ENCODE measurements around the gene PHYKPL.
A peak's percentile ranks its signal among the peaks of the same experiment; 100 is the strongest.
"Not testable (repeated sequence)": the region's sequence is repeated elsewhere in the genome, so short reads cannot be mapped to it uniquely, and the experiment has no call there.

PHYKPL gene

GRCh38 chr5:178205749-178206047 lies 26.9 kb downstream of the PHYKPL start:
- no peak for DNase-seq

DNA sequence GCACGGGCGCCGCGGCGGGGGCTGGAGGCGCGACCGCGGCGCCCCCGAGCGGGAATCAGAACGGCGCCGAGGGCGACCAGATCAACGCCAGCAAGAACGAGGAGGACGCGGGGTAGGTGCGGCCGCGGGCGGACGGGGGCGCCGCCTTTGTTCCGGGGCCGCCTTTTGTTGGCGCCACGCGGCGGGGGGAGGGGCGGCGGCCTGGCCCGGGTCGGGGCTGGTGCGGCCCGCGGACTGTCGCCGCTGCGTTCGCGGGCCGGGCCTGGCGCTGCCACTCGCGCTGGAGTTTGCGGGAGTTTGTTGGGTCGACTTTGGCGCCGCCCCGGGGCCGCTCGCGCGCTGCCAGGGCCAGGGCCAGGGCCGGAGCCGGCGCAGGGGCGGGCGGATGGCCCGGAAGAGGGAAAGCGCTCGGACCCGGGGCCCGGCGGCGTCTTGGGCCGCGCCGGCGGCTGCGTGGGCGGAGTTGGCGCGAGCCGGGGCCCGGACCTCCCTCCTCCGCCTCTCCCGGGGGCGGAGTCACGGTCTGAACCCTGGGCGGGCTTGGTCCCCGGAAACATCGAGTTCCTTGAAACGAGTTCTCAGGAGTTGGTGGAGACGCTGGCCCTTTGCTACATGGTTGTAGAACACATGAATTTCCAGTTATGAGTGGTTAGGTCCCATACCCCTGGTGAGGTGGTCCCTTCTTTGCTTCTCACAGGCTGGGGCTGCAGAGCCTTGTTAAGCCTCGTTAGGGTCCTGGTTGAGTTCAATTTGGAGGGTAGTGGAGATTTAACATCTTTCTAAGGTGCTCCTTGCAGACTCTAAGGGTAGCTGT lies 27.5 kb downstream of the PHYKPL start:
- DNase-seq = peak; percentile 85 to 94 (median 90)

DNA sequence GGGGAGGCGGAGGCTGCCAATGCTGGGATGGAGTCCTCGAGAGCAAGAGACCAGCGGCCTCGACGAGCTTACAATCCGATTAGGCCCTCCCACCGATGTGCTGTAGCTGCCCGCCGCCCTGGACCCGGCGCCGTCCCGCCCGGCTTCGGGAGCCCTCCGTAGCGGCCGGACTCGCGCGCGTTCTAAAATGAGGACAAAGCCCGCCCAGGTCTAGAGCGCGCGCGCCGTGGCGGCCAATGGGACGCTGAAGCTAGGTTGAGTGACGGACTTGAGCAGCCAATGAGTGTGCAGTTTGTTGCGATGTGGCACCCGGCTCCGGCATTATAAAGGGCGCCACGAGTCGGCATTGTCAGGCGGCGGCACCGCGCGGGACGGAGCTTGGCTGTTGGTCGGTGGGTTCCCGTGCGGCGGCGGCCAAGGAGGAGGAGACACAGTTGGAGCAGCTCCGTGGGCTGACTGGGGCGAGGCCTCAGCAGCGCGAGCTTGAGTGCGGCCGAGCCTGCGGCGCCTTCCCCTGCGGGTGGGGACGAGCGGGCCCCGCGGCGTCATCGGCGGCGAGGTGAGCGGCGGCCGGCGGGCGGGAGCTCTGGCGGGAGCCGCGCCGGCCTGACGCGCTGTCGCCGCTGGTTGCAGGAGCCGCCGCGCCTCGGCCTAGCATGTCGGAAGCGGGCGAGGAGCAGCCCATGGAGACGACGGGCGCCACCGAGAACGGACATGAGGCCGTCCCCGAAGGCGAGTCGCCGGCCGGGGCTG lies 28.2 kb downstream of the PHYKPL start, which contains the start of gene HNRNPAB:
HNRNPAB (plus strand) TSS at position 352 of the 753 bp plus-strand sequence; CDS start at position 657, 305 bp downstream.
- peak; percentile 97 to 99 (median 97) for DNase-seq

GRCh38 chr5:178203670-178204181 lies 28.9 kb downstream of the PHYKPL start:
- DNase-seq = no peak

DNA sequence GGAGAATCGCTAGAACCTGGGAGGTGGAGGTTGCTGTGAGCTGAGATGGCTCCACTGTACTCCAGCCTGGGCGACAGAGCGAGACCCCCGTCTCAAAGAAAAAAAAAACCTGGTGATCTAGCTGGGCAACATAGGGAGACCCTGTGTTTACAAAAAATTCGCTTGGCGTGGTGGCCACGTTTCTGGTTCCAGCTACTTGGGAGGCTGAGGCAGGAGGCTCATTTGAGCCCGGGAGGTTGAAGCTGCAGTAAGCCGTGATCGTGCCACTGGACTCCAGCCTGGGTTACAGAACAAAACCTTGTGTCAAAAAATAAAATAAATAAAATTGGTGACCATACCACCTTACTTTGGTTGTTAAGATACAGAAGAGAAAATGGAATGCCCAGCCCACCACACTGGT lies 30.1 kb downstream of the PHYKPL start:
- DNase-seq = no peak

DNA sequence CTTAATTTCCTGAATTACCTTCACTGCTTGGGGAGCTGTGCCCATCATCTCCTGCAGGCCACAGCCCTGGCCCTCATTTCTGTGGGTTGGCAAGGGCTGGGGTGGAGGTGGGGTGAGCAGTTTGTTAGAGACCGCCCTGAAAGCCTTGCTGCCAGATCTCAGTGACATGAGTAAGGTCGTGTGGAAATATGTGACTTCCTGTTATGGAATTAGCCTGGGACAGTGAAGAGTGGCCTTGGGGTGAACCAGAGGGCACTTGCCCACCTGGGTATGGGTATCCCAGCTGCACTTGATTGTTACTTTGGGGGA lies 30.7 kb downstream of the PHYKPL start:
- DNase-seq = peak; percentile 44 to 63 (median 58)

- DNase-seq = no peak
These were observed 31.2 kb downstream of the PHYKPL start for GRCh38 chr5:178201221-178201926.

DNA sequence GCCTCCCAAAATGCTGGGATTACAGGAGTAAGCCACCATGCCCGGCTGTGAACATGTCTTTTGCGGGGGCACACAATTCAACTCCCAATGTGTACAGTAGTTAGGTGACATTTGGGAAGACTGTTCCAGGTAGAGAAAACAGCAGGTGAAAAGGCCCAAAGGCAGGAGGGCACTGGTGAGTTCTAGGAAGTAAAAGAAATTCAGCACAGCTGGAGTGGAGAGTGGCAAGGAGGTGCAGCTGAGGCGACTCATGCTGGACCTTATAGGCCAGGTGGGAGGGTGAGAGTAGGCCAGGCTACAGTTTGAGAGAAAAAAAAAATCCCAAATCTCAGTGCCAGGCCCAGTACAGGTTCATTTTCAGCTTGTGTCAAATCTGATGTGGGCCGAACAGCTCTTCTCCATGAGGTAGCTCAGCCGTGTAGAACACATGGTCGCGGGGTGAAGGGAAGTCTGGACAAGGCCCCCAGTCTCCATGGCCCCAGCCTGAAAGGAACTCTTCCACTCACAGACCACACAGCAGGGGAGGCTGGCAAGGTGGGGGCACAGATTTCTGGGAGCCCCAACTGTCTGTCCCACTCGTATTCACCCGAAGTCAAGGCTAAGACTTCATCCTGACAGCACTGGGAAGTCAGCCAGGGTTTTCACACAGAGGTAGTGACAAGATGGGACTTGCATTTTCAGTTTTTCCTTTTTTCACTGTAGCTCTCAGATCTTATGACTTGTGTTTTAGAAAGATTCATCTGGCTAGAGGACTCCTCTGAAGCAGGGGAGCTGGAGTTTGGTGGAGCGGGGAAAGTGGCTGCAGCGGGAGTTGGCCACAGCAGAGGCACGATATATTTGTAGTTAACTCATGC lies 32.8 kb downstream of the PHYKPL start:
- no peak for DNase-seq

- DNase-seq = peak in 1 of 3 donors; percentile 18
These were observed 33.9 kb downstream of the PHYKPL start for GRCh38 chr5:178198706-178199105.

DNA sequence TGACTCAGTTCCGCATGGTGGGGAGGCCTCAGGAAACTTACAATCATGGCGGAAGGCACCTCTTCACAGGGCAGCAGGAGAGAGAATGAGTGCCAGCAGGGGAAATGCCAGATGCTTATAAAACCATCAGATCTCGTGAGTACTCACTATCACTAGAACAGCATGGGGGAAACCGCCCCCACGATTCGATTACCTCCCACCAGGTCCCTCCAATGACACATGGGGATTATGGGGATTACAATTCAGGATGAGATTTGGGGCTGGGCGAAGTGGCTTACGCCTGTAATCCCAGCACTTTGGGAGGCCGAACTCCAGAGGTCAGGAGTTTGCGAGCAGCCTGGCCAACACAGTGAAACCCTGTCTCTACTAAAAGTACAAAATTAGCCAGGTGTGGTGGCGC lies 34.5 kb downstream of the PHYKPL start:
- DNase-seq = not testable (repeated sequence)

DNA sequence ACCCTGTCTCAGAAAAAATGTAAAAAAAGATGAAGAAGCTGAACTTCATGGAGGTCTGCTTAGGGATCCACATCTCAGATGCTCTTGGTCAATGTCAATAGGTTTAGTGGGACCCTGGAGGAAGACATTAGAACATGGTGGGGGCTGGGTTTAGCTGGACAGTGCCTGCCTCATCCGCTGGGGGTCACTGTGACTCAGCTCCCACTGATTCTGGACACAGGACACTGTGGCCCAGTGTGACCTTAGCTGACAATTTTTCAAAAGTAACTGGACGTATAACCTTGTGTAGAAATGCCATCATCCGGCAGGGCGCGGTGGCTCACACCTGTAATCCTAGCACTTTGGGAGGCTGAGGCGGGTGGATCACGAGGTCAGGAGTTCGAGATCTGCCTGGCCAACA lies 35.6 kb downstream of the PHYKPL start:
- no peak for DNase-seq

DNA sequence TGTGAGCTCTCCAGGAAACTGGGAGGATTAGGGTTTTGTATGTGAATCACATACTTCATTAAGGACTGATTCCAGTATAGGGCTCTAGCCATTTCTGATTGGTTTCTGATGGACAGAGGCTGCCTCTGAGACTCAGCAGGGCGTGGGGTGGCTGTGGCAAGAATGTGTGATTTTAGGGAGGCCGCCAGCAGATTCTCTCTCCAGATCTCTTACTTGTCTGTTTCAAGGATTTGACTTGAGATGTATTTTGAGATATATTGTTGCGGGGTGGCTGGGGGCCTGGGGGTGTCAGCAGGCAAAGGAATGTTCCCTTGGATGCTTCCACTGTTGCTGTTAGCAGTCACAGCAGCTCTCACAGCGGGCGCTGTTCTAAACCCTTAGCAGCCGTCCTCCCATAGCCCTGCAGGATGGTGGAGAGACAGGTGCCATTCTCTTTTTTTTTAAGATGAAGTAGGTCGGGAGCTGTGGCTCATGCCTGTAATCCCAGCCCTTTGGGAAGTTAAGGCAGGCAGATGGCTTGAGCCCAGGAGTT lies 36.3 kb downstream of the PHYKPL start:
- DNase-seq = no peak

- DNase-seq = peak; percentile 35 to 58 (median 38)
These were observed 38.6 kb downstream of the PHYKPL start for GRCh38 chr5:178194026-178194425.

DNA sequence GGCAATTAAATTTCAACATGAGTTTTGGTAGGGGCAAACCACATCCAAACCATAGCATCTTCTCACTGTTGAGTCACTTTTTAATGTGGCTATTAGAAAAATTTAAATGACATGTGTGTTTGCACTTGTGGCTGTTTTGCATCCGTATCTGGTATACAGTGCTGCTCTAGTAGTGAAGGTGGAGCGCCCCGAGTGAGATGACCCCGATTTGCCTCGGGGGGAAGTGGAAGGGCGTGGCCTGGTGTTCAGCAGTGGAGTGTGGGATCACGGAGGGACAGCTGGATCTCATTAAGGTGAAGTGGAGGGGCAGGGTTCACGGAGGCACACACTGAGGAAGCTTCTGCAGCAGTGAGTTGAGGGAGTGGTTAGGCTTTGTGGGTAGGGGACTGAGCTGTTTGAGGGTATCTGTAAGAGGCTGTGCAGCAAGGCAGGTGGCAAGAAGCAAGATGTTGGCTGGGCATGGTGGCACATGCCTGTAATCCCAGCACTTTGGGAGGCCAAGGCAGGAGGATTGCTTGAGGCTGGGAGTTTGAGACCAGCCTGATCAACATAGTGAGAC lies 39.3 kb downstream of the PHYKPL start:
- no peak for DNase-seq

GRCh38 chr5:178192787-178193186 lies 39.8 kb downstream of the PHYKPL start:
- DNase-seq = no peak

DNA sequence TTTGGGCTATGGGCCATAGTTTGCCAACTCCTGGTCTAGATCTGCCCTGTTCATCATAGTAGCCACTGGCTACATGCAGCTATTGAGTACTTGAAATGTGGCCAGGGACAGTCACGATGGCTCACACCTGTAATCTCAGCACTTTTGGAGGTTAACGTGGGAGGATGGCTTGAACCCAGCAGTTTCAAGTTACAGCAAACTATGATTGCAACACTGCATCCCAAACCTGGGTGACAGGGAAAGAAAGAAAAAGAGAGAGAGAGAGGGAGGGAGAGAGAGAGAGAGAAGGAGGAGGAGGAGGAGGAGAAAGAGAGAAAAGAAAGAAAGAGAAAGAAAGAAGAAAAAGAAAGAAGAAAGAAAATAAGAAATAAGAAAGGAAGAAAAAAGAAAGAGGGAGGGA lies 40.4 kb downstream of the PHYKPL start:
- DNase-seq = no peak

DNA sequence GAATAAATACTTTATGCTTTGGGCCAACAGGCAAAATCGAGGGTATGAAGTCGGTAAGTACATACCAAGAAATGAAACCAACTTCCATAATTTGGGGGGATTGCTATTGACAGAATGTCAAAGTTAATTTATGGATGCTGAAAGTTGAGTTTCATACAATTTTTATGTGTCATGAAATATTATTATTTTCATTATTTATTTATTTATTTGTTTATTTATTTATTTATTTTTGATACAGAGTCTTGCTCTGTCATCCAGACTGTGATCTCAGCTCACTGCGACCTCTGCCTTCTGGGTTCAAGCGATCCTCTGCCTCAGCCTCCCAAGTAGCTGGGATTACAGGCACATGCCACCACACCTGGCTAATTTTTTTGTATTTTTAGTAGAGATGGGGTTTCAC lies 40.9 kb downstream of the PHYKPL start:
- no peak for DNase-seq

DNA sequence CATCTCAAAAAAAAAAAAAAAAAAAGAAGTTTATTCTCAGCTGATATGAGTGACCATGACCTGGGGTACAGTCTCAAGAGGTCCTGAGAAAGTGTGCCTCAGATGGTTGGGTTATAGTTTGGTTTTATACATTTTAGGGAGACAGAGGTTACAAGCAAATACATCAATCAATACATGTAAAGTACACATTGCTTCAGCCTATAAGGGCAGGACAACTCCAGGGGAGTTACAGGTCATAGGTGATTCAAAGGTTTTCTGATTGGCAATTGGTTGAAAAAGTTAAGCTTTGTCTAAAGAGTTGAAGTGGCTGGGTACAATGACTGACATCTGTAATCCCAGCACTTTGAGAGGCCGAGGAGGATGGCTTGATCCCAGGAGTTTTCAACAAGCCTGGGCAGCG lies 43.2 kb downstream of the PHYKPL start:
- DNase-seq = no peak

DNA sequence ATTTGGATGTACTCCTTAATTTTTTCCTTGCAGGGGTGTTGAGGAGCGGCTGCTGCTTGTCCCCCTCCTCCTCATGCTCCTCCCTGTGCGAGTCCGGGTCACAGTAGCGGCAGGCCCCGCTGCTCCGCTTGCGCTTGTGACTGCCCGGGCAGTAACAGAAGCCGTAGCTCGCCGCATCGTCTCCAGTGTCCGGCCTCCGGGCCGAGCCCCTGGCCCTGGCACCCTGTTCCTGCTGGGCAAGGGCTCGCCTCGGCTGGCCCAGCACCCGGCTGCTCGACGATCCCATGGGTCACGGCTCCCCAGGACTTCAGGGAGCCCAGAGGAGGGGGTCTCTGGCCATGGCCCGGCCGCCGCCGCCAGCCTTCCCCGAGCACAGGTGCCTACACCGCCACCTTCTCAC lies 45.6 kb downstream of the PHYKPL start, which contains the start of gene GMCL2:
GMCL2 (minus strand) TSS at position 358 of the 400 bp plus-strand sequence; CDS start at position 286, 72 bp downstream.
- DNase-seq = no peak

- peak in 2 of 3 donors; percentile 45 to 46 for DNase-seq
These were observed 46.2 kb downstream of the PHYKPL start for GRCh38 chr5:178186427-178186826.

DNA sequence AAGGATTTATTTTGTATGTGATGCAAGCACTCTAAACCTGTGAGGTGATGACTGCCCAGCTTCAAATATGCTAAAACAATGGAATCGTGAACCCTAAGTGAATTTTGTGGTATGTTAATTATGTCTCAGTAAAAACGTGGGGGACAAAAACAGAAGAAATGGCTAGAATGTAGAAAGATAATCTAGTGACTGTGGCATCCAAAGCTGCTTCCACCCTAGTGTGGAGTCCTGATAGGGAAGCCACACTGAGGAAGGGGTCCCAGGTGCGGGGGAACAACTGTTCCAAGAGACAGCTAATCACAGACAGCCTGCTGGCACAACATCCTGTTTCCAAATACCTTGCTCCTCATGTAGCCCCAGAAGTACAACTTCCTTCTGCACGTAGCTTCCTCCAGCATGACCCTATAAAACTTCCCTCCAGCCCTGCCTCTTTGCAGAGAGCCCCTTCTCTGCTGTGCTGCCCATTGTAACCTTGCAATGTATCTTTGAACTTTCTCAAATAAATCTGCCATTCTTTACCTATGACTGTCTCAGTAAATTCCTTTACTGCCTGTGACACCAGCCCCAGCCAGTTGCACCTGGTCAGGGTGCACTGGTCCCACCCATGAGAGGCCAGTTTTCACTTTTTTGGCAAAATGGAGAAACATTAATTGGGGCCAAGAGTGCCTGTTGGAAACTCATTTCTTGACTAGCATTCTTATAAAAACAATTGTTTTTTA lies 50.3 kb downstream of the PHYKPL start:
- DNase-seq = peak in 2 of 3 donors; percentile 17 to 21
